Endodermal cell (in vitro differentiated cells): ENCODE measurements around the gene GTF2E1. TPM values are rescaled to one million over a fixed set of nuclear protein-coding genes. Genes with fewer than 3 reads are reported as not detected.

ENCODE experiments used
- DNase-seq: peaks from one replicate; pipeline ENCODE4 v3.0.0-alpha.2; 2017
- H3K27ac ChIP-seq: 2 replicates; pipeline ENCODE4 v1.5.1; 2013; ENCODE audit warnings: mild to moderate bottlenecking, low read depth, low read length, moderate library complexity
- H3K27me3 ChIP-seq: 2 replicates; pipeline ENCODE4 v1.6.1; 2013; ENCODE audit warnings: mild to moderate bottlenecking, low read length, moderate library complexity; ENCODE audit not compliant: insufficient read depth, control insufficient read depth, poor library complexity, severe bottlenecking
- H3K36me3 ChIP-seq: 2 replicates; pipeline ENCODE4 v1.7.0; 2013; ENCODE audit warnings: mild to moderate bottlenecking, low read length, moderate library complexity; ENCODE audit not compliant: control insufficient read depth, insufficient read depth
- H3K4me1 ChIP-seq: one replicate; pipeline ENCODE4 v1.7.0; 2013; ENCODE audit warnings: low read length; ENCODE audit not compliant: control insufficient read depth, insufficient read depth
- H3K4me3 ChIP-seq: 2 replicates; pipeline ENCODE4 v1.5.1; 2013; ENCODE audit warnings: mild to moderate bottlenecking, low read length, moderate library complexity
- H3K9ac ChIP-seq: 2 replicates; pipeline ENCODE4 v1.6.1; 2013; ENCODE audit warnings: mild to moderate bottlenecking, low read length, moderate library complexity; ENCODE audit not compliant: poor library complexity, severe bottlenecking; ENCODE audit errors: extremely low read depth
- H3K9me3 ChIP-seq: 2 replicates; pipeline ENCODE4 v1.6.1; 2013; ENCODE audit warnings: mild to moderate bottlenecking, low read length, moderate library complexity; ENCODE audit not compliant: control insufficient read depth
- H3K27ac Mint-ChIP-seq: 2 replicates; pipeline ENCODE4 v1.8.0; 2020; ENCODE audit warnings: mixed read lengths
- H3K27me3 Mint-ChIP-seq: 2 replicates; pipeline ENCODE4 v1.8.0; 2021; ENCODE audit warnings: mild to moderate bottlenecking, mixed read lengths; ENCODE audit not compliant: insufficient read depth
- H3K36me3 Mint-ChIP-seq: 2 replicates; pipeline ENCODE4 v1.8.0; 2020; ENCODE audit warnings: low read depth, mixed read lengths
- H3K4me1 Mint-ChIP-seq: 2 replicates; pipeline ENCODE4 v1.8.0; 2020; ENCODE audit warnings: mixed read lengths
- H3K4me3 Mint-ChIP-seq: 2 replicates; pipeline ENCODE4 v1.8.0; 2020; ENCODE audit warnings: mild to moderate bottlenecking, moderate library complexity, mixed read lengths
- H3K9me3 Mint-ChIP-seq: 2 replicates; pipeline ENCODE4 v1.8.0; 2020; ENCODE audit warnings: mild to moderate bottlenecking, mixed read lengths
- CTCF ChIP-seq: fragments of 200-600 bp; sonication (generic); conservative IDR thresholded peaks from 2 replicates; pipeline ENCODE4 v1.5.0; 2021; ENCODE audit warnings: antibody characterized with exemption, mild to moderate bottlenecking
- WGBS, 2 experiments: methylation state at CpG; one replicate each; pipeline versions ENCODE4 v1.1.5 to v1.1.7; 2013; ENCODE audit warnings: missing lambda C conversion rate in 2 of 2, mixed read lengths in 1 of 2; ENCODE audit not compliant: insufficient coverage in 1 of 2, insufficient read length in 1 of 2; 5-methylcytosine and 5-hydroxymethylcytosine counted together
- total RNA-seq, 2 donors: library from RNA; stranded (reverse); fragmentation: NEBNext Ultra II Directional in 1 of 2; extraction: Animal tissue kit (Norgen Biotek cat#: 25700) in 1 of 2; gene quantifications; 2 replicates in 1 of 2; 3 replicates in 1 of 2; pipeline ENCODE4 v1.2.1, GENCODE V29; 2021

Gene GTF2E1
- total RNA-seq, 2 donors from 2014 or later: 42.6 to 51.1 TPM

GRCh38 chr3:120752230-120752629, 9.7 kb downstream of the GTF2E1 start:
- WGBS, 2 experiments: 89% methylated on average over 1 of the region's 1 CpG; no CpG with 5 or more reads in 1 of the 2 experiments
- peaks cover 37% of the 10 kb centered on the region for H3K36me3 Mint-ChIP-seq
- H3K27ac Mint-ChIP-seq: no peak overlapping the region

DNA sequence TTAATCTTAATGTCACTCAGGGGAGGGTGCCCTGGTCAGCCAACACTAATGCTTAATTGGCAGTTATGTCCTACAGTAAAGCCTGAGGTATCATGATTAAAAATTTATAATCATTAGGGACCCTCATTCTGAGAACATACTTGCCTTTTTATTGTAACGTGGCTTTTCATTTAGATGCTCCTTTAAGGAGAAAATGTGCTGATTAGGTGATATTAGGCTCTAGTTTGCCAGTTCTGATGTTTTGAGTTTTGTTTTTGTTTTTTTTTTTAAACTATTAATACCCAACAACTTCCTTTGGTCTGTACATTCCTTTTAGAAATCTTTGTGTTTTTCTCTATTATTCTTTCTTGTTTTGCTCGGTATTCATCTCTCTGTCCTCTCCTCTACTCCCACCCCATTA, 10.3 kb downstream of the GTF2E1 start:
- Histone ChIP-seq H3K27ac (no peak overlapping the region), H3K4me3 (no peak overlapping the region), H3K9me3 (peaks cover 7% of the 10 kb centered on the region), H3K27me3 (no peaks in the 10 kb centered on the region), H3K4me1 (no peaks in the 10 kb centered on the region), H3K36me3 (peaks cover 47% of the 10 kb centered on the region), H3K9ac (no peak overlapping the region)
- Mint-ChIP-seq H3K4me1 (peaks cover 28% of the 10 kb centered on the region), H3K4me3 (no peak overlapping the region), H3K9me3 (peaks cover 3% of the 10 kb centered on the region), H3K27ac (peak overlapping the region; percentile 15), H3K27me3 (no peaks in the 10 kb centered on the region), H3K36me3 (peaks cover 37% of the 10 kb centered on the region)
- DNase-seq: no peak
- no peak for TF ChIP-seq CTCF
- WGBS, 2 experiments: 81% methylated on average over 2 of the region's 2 CpGs; no CpG with 5 or more reads in 1 of the 2 experiments

More at GRCh38 chr3:120752230-120752629, 9.7 kb downstream of the GTF2E1 start:
- no peak overlapping the region for H3K4me3 ChIP-seq
- H3K9ac ChIP-seq: no peak overlapping the region
- Mint-ChIP-seq H3K4me3 (no peak overlapping the region), H3K4me1 (peaks cover 28% of the 10 kb centered on the region), H3K9me3 (peaks cover 8% of the 10 kb centered on the region), H3K27me3 (no peaks in the 10 kb centered on the region)
- H3K27me3 ChIP-seq: no peaks in the 10 kb centered on the region
- peaks cover 43% of the 10 kb centered on the region for H3K36me3 ChIP-seq
- no peak for TF ChIP-seq CTCF
- peaks cover 7% of the 10 kb centered on the region for H3K9me3 ChIP-seq
- DNase-seq: no peak
- no peak overlapping the region for H3K27ac ChIP-seq
- H3K4me1 ChIP-seq: no peaks in the 10 kb centered on the region

GRCh38 chr3:120753810-120754209, 11.3 kb downstream of the GTF2E1 start:
- Histone ChIP-seq H3K4me1 (no peaks in the 10 kb centered on the region), H3K27me3 (no peaks in the 10 kb centered on the region), H3K9me3 (peaks cover 7% of the 10 kb centered on the region), H3K36me3 (peaks cover 49% of the 10 kb centered on the region), H3K4me3 (no peak overlapping the region), H3K9ac (no peak overlapping the region), H3K27ac (no peak overlapping the region)
- TF ChIP-seq CTCF: no peak
- H3K36me3 Mint-ChIP-seq: peaks cover 44% of the 10 kb centered on the region
- peaks cover 28% of the 10 kb centered on the region for H3K4me1 Mint-ChIP-seq
- H3K9me3 Mint-ChIP-seq: peaks cover 10% of the 10 kb centered on the region
- DNase-seq: no peak
- H3K27ac Mint-ChIP-seq: no peak overlapping the region
- no peaks in the 10 kb centered on the region for H3K27me3 Mint-ChIP-seq
- no peak overlapping the region for H3K4me3 Mint-ChIP-seq
